MCF 10A (cell line): ENCODE measurements around the gene CEND1. TPM values are rescaled to one million over a fixed set of nuclear protein-coding genes. Genes with fewer than 3 reads are reported as not detected.

Experiments
- BruUV-seq: library from RNA; stranded (reverse); fragments of 400-500 nt; replicated peaks from 2 replicates; lab custom pipeline; 2021; lab: Mats Ljungman, UMichigan
- CTCF ChIA-PET: fragments of 300-600 bp; sonication (Branson Sonifier 250); formaldehyde crosslinking; extraction: SDS; loops from one replicate; lab custom pipeline; 2021; ENCODE audit warnings: antibody characterized with exemption, inconsistent platforms; lab: Yijun Ruan, JAX
- POLR2A ChIA-PET: fragments of 300-600, 350-650 bp; sonication (Branson Sonifier 250); formaldehyde crosslinking; extraction: SDS; loops from one replicate; lab custom pipeline; 2020; ENCODE audit warnings: antibody characterized with exemption, inconsistent platforms; lab: Yijun Ruan, JAX
- DNase-seq: peaks from one replicate; pipeline ENCODE4 v3.0.0-alpha.2; 2018; ENCODE audit not compliant: unreplicated experiment
- H3K27ac Mint-ChIP-seq: one replicate; pipeline ENCODE4 v1.8.0; 2022; ENCODE audit warnings: mild to moderate bottlenecking, low read depth, mixed read lengths; ENCODE audit not compliant: unreplicated experiment
- H3K27me3 Mint-ChIP-seq: one replicate; pipeline ENCODE4 v1.8.0; 2022; ENCODE audit warnings: mixed read lengths; ENCODE audit not compliant: insufficient read depth, unreplicated experiment
- H3K36me3 Mint-ChIP-seq: one replicate; pipeline ENCODE4 v1.8.0; 2022; ENCODE audit warnings: mild to moderate bottlenecking, moderate library complexity, mixed read lengths; ENCODE audit not compliant: insufficient read depth, unreplicated experiment
- H3K4me1 Mint-ChIP-seq: one replicate; pipeline ENCODE4 v1.8.0; 2022; ENCODE audit warnings: mixed read lengths; ENCODE audit not compliant: insufficient read depth, unreplicated experiment
- H3K4me3 Mint-ChIP-seq: one replicate; pipeline ENCODE4 v1.8.0; 2022; ENCODE audit warnings: mild to moderate bottlenecking, moderate library complexity, mixed read lengths; ENCODE audit not compliant: unreplicated experiment
- H3K9me3 Mint-ChIP-seq: one replicate; pipeline ENCODE4 v1.8.0; 2022; ENCODE audit warnings: mixed read lengths; ENCODE audit not compliant: unreplicated experiment
- intact Hi-C: fragments of 100-400 bp; cut with micrococcal nuclease; formaldehyde crosslinking; loops from 2 replicates; pipeline ENCODE4 v1.14.1; 2022
- total RNA-seq: library from RNA; stranded (reverse); gene quantifications from 2 replicates; pipeline ENCODE4 v1.2.3, GENCODE V29; 2022
- TF ChIP-seq, protein P1 (sequence below): fragments of 200-600 bp; IDR thresholded peaks from one replicate; pipeline ENCODE4 v1.8.0; 2022; ENCODE audit warnings: antibody characterized with exemption, mild to moderate bottlenecking; ENCODE audit not compliant: unreplicated experiment

The CEND1 gene
- total RNA-seq, 1 experiment from 2014 or later = not detected

- intact Hi-C loops = no loop called here
- POLR2A ChIA-PET = interaction anchor here (0.7 to 4.8 kb wide), 11 partner anchors 11 to 207 kb away, joined by 3 to 42 read pairs (median 11); partner anchors contain the start of genes EPS8L2, PIDD1, PNPLA2 and RPLP2
Measured at GRCh38 chr11:774873-775592, 14.9 kb downstream of the CEND1 start.

GRCh38 chr11:773830-774229 is 16.1 kb downstream of the CEND1 start:
- peaks cover 56% of the 10 kb centered on the region for H3K36me3 Mint-ChIP-seq
- TF ChIP-seq, protein P1, sequence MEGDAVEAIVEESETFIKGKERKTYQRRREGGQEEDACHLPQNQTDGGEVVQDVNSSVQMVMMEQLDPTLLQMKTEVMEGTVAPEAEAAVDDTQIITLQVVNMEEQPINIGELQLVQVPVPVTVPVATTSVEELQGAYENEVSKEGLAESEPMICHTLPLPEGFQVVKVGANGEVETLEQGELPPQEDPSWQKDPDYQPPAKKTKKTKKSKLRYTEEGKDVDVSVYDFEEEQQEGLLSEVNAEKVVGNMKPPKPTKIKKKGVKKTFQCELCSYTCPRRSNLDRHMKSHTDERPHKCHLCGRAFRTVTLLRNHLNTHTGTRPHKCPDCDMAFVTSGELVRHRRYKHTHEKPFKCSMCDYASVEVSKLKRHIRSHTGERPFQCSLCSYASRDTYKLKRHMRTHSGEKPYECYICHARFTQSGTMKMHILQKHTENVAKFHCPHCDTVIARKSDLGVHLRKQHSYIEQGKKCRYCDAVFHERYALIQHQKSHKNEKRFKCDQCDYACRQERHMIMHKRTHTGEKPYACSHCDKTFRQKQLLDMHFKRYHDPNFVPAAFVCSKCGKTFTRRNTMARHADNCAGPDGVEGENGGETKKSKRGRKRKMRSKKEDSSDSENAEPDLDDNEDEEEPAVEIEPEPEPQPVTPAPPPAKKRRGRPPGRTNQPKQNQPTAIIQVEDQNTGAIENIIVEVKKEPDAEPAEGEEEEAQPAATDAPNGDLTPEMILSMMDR = no peak
- POLR2A ChIA-PET = interaction anchor here (1.2 kb wide), 1 partner anchor 9 kb away, joined by 3 read pairs; no protein-coding TSS in a partner anchor
- H3K4me3 Mint-ChIP-seq = no peak overlapping the region
- DNase-seq = no peak
- no TSS peak for BruUV-seq
- no peak overlapping the region for H3K27ac Mint-ChIP-seq
- peaks cover 11% of the 10 kb centered on the region for H3K4me1 Mint-ChIP-seq
- no peaks in the 10 kb centered on the region for H3K9me3 Mint-ChIP-seq
- H3K27me3 Mint-ChIP-seq = no peaks in the 10 kb centered on the region
- CTCF ChIA-PET = no interaction called here
- intact Hi-C loops = no loop called here

More at GRCh38 chr11:774873-775592, 14.9 kb downstream of the CEND1 start:
- H3K4me1 Mint-ChIP-seq = peaks cover 11% of the 10 kb centered on the region
- TF ChIP-seq, protein P1 = no peak
- no peaks in the 10 kb centered on the region for H3K9me3 Mint-ChIP-seq
- H3K4me3 Mint-ChIP-seq = peak overlapping the region; percentile 85
- H3K36me3 Mint-ChIP-seq = peaks cover 44% of the 10 kb centered on the region
- H3K27me3 Mint-ChIP-seq = no peaks in the 10 kb centered on the region
- peak overlapping the region; percentile 81 for H3K27ac Mint-ChIP-seq
- BruUV-seq = no TSS peak
- CTCF ChIA-PET = interaction anchor here (0.6 to 2.2 kb wide), 4 partner anchors 9 to 64 kb away, joined by 3 to 10 read pairs (median 3); no protein-coding TSS in a partner anchor
- DNase-seq = peak; percentile 78

- Mint-ChIP-seq H3K27me3 (no peaks in the 10 kb centered on the region), H3K36me3 (peaks cover 60% of the 10 kb centered on the region), H3K9me3 (no peaks in the 10 kb centered on the region), H3K27ac (no peak overlapping the region), H3K4me3 (no peak overlapping the region), H3K4me1 (peaks cover 11% of the 10 kb centered on the region)
- CTCF ChIA-PET = no interaction called here
- no peak for DNase-seq
- TF ChIP-seq, protein P1 = no peak
- POLR2A ChIA-PET = interaction anchor here (1.2 kb wide), 1 partner anchor 9 kb away, joined by 3 read pairs; no protein-coding TSS in a partner anchor
- no TSS peak for BruUV-seq
- intact Hi-C loops = no loop called here
Measured at GRCh38 chr11:773425-773824, 16.5 kb downstream of the CEND1 start.
